ENCODE measurements around the gene TCF4.

DNA sequence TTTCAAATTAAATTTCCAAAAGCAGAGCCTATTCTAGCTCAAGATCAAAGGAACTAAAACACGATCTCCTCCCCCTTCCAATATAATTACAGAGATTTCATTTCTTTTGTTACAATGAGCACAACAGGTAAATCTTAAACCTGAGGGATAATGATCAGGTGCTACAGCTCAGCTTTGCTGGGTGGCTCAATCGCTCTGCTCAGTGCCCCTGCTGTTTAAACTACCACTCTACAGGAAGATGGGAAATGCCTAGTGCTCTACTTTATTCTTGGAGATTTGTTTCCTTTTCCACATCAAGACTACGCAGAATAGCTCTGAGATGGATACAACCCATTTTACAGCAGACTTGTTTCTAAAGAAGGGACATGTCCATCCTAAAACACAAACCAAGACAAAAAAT is 162.3 kb downstream of the TCF4 start:
- TF ChIP-seq, protein P1, sequence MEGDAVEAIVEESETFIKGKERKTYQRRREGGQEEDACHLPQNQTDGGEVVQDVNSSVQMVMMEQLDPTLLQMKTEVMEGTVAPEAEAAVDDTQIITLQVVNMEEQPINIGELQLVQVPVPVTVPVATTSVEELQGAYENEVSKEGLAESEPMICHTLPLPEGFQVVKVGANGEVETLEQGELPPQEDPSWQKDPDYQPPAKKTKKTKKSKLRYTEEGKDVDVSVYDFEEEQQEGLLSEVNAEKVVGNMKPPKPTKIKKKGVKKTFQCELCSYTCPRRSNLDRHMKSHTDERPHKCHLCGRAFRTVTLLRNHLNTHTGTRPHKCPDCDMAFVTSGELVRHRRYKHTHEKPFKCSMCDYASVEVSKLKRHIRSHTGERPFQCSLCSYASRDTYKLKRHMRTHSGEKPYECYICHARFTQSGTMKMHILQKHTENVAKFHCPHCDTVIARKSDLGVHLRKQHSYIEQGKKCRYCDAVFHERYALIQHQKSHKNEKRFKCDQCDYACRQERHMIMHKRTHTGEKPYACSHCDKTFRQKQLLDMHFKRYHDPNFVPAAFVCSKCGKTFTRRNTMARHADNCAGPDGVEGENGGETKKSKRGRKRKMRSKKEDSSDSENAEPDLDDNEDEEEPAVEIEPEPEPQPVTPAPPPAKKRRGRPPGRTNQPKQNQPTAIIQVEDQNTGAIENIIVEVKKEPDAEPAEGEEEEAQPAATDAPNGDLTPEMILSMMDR (IDR thresholded peaks at IDR 0.05 in 8 of 11, conservative IDR thresholded peaks at IDR 0.05 in 3 of 11) = no peak
- TF ChIP-seq POLR2AphosphoS5 (IDR thresholded peaks at IDR 0.05) = no peak

All from spleen (tissue), 7 donors.